HUES6 (cell line): ENCODE results near the gene RPLP2.
A peak's percentile ranks its signal among the peaks of the same experiment; 100 is the strongest.

Source experiments
- H3K27ac ChIP-seq: 2 replicates; pipeline ENCODE4 v1.7.0; 2013; ENCODE audit warnings: low read depth, mild to moderate bottlenecking, low read length, inconsistent platforms
- H3K27me3 ChIP-seq: 2 replicates; pipeline ENCODE4 v1.6.1; 2013; ENCODE audit warnings: low read length; ENCODE audit not compliant: control insufficient read depth, insufficient read depth
- H3K36me3 ChIP-seq: 2 replicates; pipeline ENCODE4 v1.6.1; 2013; ENCODE audit warnings: low read length; ENCODE audit not compliant: control insufficient read depth, insufficient read depth
- H3K4me1 ChIP-seq: 2 replicates; pipeline ENCODE4 v1.6.1; 2013; ENCODE audit warnings: low read length; ENCODE audit not compliant: control insufficient read depth, insufficient read depth
- H3K4me3 ChIP-seq: 2 replicates; pipeline ENCODE4 v1.5.1; 2013; ENCODE audit warnings: low read depth, low read length
- H3K9ac ChIP-seq: one replicate; pipeline ENCODE4 v1.6.1; 2013; ENCODE audit warnings: mild to moderate bottlenecking, low read length
- H3K9me3 ChIP-seq: 2 replicates; pipeline ENCODE4 v1.6.1; 2013; ENCODE audit warnings: low read depth, low read length; ENCODE audit not compliant: control insufficient read depth, insufficient read depth

RPLP2 gene

DNA sequence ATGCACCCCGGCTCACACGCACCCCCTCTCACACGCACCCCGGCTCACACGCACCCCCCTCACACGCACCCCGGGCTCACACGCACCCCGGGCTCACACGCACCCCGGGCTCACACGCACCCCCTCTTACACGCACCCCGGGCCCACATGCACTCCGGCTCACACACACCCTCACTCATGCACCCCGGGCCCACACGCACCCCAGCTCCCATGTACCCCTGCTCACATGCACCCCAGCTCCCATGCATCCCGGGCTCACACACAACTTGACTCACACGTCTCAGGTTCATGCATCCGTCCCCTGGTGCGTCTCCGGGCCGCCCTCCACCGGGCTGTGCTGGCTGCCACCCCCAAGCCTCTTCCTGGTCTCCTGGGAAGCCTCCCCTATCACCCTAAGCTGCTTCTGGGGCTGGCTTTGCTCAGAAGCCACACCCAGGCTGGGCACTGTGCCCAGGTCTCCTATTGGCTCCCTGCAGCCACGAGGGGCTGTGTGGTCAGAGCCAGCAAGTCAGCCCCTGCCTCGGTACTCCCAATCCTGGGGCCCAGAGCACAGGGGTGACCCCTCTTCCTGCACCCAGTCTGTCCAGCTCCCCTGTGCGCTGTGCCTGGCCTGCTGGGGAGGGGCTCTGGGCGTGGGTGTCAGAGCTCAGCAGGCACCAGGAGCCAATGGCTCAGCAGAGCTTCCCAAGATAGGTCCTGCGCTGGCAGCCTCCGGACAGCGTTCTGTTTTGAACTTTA lies 49.8 kb downstream of the RPLP2 start:
- Histone ChIP-seq H3K4me3 (no peak overlapping the region), H3K27me3 (no peaks in the 10 kb centered on the region), H3K4me1 (peaks cover 41% of the 10 kb centered on the region)

DNA sequence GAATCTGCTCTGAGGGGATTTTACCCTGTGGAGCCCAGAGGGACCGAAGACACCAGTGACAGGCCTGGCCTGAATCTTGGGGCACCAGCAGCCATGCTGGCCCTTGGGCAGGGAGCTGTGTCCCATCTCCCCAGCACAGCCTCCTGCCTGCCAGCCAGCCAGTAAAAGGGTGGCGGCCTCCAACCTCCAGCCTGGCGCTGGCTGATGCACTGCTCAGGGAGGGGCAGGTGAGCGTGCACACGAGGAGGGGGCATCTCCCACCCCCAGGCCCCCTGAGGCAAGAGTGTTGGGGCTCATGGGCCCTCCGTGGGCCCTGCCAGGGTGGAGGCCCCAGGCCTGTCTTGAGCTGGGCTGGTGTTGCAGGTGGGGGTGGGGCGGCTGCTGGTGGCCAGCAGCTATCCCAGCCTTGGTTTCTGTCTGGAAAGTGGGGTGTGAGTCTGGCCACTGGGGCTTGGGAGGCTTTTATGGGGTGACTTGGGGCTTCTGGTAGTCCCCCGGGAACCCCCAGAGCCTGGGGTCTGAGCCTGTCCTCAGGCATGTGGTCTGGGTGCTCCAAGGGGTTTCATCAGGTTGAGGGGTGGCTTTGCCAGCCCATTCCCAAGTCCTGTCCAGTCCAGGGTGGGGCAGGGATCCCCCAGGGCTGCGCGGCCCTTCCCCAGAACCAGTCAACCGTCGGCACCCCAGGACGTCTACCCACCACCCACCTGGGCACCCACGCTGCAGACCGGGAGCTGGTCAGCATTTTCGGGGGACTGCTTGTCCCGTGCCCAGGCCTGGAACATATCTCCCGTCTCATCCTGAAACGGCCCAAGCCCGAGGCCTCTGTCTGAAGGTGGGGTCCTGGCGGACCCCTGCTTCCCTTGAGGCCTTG lies 50.7 kb downstream of the RPLP2 start:
- Histone ChIP-seq H3K4me1 (peaks cover 41% of the 10 kb centered on the region), H3K36me3 (peaks cover 1% of the 10 kb centered on the region), H3K4me3 (no peak overlapping the region), H3K9me3 (no peaks in the 10 kb centered on the region), H3K9ac (no peak overlapping the region), H3K27me3 (no peaks in the 10 kb centered on the region), H3K27ac (no peak overlapping the region)

More for the DNA sequence above, 49.8 kb downstream of the RPLP2 start:
- Histone ChIP-seq H3K27ac (no peak overlapping the region), H3K9ac (no peak overlapping the region), H3K9me3 (no peaks in the 10 kb centered on the region), H3K36me3 (no peaks in the 10 kb centered on the region)

DNA sequence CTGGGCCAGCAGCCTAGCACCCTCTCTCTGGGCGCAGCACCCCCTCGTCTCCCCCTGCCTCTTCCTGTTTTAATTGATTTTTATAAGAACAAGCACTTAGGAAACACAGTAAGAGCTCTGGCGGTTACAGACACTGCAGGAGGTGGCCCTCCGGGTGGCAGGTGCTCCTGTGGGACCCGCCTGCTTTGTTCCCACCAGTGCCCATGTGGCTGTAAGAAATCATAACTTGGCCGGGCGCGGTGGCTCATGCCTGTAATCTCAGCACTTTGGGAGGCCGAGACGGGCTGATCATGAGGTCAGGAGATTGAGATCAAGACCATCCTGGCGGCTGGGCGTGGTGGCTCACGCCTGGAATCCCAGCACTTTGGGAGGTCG lies 51.3 kb downstream of the RPLP2 start:
- Histone ChIP-seq H3K36me3 (peaks cover 4% of the 10 kb centered on the region), H3K9ac (no peak overlapping the region), H3K4me1 (peaks cover 40% of the 10 kb centered on the region), H3K27ac (no peak overlapping the region), H3K9me3 (no peaks in the 10 kb centered on the region), H3K27me3 (no peaks in the 10 kb centered on the region), H3K4me3 (no peak overlapping the region)

DNA sequence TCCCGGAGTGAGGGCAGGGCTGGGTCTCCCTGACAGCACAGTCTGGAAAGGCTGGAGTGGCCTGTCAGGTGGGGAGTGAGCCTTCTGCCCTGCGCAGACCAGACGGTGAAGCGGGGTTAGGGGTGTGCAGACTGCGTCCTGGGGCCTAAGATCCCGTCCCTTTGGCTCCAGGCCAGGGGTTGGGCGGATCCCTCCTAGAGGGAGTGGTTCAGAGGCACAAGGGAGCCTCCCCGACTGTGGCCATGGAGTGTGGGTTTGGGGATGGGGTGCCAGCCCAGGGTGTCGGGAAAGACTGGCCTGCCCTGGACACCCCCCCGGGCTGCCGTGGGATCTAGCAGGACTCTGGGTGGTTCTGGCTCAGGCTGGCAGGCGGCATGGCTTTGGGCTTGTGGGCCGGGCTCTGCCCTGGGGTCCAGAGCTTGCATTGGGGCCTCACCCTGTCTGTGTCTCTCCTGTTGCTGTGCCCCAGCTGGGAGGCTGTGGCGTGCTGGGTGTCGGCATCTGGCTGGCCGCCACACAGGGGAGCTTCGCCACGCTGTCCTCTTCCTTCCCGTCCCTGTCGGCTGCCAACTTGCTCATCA lies 52.4 kb downstream of the RPLP2 start:
- 0 out of 2 replicates have a peak overlapping the region, but pooled peaks have one; percentile 60 for H3K27ac ChIP-seq

More for the DNA sequence above, 52.4 kb downstream of the RPLP2 start:
- peak overlapping the region; percentile 41 for H3K9ac ChIP-seq
- no peaks in the 10 kb centered on the region for H3K27me3 ChIP-seq
- peaks cover 33% of the 10 kb centered on the region for H3K4me1 ChIP-seq
- no peaks in the 10 kb centered on the region for H3K9me3 ChIP-seq
- peak overlapping the region; percentile 49 for H3K4me3 ChIP-seq
- H3K36me3 ChIP-seq: peaks cover 7% of the 10 kb centered on the region
